HEK293T (cell line): ENCODE results near the gene ZNF627.

ENCODE experiments used
- FOXA1 ChIP-seq: fragments of 450-650 bp; IDR thresholded peaks from 2 replicates; pipeline ENCODE4 v1.6.1; 2016; ENCODE audit warnings: mild to moderate bottlenecking
- FOXK2 ChIP-seq: fragments of 450-650 bp; IDR thresholded peaks from 2 replicates; pipeline ENCODE4 v1.6.1; 2016; ENCODE audit warnings: mild to moderate bottlenecking
- FOXM1 ChIP-seq: fragments of 450-650 bp; IDR thresholded peaks from 2 replicates; pipeline ENCODE4 v1.6.1; 2017; ENCODE audit warnings: mild to moderate bottlenecking, borderline replicate concordance
- LEF1 ChIP-seq: fragments of 450-650 bp; IDR thresholded peaks from 2 replicates; pipeline ENCODE4 v1.6.1; 2017; ENCODE audit warnings: mild to moderate bottlenecking, borderline replicate concordance
- NFRKB ChIP-seq: fragments of 450-650 bp; IDR thresholded peaks from 2 replicates; pipeline ENCODE4 v1.6.1; 2016; ENCODE audit warnings: mild to moderate bottlenecking, moderate library complexity
- SP1 ChIP-seq: fragments of 450-650 bp; IDR thresholded peaks from 2 replicates; pipeline ENCODE4 v1.6.1; 2017
- TF ChIP-seq, protein P1 (sequence below): fragments of 450-650 bp; IDR thresholded peaks from 2 replicates; pipeline ENCODE4 v1.6.1; 2016

DNA sequence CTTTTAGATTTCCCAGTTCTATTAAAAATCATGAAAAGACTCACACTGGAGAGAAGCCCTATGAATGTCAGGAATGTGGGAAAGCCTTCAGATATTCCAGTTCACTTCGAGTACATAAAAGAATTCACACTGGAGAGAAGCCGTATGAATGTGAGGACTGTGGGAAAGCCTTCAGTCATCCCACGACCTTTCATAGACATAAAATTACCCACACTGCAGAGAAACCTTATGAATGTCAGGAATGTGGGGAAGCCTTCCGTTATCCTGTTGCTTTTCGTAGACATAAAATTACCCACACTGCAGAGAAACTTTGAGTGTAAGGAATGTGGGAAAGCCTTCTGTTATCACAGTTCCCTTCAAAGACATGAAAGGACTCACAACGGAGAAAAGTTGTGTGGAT, 55.2 kb downstream of the ZNF627 start:
- TF ChIP-seq NFRKB = no peak
- TF ChIP-seq FOXM1 = no peak
- no peak for TF ChIP-seq SP1
- no peak for TF ChIP-seq FOXA1
- TF ChIP-seq FOXK2 = no peak
- TF ChIP-seq LEF1 = no peak
- TF ChIP-seq, protein P1, sequence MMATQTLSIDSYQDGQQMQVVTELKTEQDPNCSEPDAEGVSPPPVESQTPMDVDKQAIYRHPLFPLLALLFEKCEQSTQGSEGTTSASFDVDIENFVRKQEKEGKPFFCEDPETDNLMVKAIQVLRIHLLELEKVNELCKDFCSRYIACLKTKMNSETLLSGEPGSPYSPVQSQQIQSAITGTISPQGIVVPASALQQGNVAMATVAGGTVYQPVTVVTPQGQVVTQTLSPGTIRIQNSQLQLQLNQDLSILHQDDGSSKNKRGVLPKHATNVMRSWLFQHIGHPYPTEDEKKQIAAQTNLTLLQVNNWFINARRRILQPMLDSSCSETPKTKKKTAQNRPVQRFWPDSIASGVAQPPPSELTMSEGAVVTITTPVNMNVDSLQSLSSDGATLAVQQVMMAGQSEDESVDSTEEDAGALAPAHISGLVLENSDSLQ = no peak
